Measurements from ENCODE around the gene GON7.
"Not testable (repeated sequence)": the region's sequence is repeated elsewhere in the genome, so short reads cannot be mapped to it uniquely, and the experiment has no call there.

GON7 gene, protein sequence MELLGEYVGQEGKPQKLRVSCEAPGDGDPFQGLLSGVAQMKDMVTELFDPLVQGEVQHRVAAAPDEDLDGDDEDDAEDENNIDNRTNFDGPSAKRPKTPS

DNA sequence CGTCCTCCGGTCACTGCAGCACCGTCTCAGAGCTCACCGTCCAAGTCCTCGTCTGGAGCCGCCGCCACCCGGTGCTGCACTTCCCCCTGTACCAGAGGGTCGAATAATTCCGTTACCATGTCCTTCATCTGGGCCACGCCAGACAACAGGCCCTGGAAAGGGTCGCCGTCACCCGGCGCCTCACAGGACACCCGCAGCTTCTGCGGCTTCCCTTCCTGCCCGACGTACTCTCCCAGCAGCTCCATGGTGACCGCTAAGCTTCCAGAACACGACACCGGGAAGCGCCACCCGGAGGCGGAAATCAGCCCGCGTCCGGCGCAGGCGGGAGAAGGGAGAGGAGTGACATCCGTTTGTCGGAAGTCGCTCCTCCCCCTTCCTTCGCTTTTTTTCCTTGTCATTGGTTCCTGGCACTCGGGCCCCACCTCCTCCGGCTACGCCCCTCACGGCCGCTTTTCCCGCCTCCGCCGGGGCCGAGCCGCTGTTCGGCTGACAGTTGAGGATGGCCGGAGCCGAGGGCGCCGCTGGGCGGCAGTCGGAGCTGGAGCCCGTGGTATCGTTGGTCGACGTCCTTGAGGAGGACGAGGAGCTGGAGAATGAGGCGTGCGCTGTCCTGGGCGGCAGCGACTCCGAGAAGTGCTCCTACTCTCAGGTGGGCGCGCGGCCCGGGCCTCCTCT is at the start of gene GON7, which contains the start of gene UBR7:
Gene GON7, minus strand, starts transcription at position 273 of the 675 bp plus-strand sequence. Its CDS starts 28 bp downstream, at position 245.
Gene UBR7, plus strand, starts transcription at position 464 of the 675 bp plus-strand sequence. Its CDS starts 36 bp downstream, at position 500.
- peak; percentile 71 for DNase-seq (ENCODE audit: low read depth)

- DNase-seq (ENCODE audit: low read depth): no peak
Measured at GRCh38 chr14:93249128-93249831, 42.4 kb upstream of the GON7 start.

- no peak for DNase-seq (ENCODE audit: low read depth)
Measured at GRCh38 chr14:93246534-93246933, 39.7 kb upstream of the GON7 start.

GRCh38 chr14:93245764-93246420 is 39.0 kb upstream of the GON7 start:
- no peak for DNase-seq (ENCODE audit: low read depth)

DNA sequence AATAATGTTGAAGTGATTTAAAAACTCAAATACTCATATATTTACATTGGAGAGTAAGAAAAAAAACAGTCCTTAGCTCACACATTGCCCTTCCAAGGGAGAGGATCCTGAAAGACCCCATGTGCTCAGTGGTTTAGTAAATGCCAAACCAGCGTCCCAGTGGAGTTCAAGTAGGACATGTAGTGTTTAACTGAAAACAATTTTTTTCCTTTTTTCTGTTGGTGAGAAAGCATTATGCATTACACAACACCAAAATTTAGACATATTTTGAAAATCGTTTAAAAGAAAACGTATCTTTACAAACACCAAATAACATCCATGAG is 33.8 kb upstream of the GON7 start:
- no peak for DNase-seq (ENCODE audit: low read depth)

GRCh38 chr14:93239869-93240677 is 33.2 kb upstream of the GON7 start:
- DNase-seq (ENCODE audit: low read depth): no peak

DNA sequence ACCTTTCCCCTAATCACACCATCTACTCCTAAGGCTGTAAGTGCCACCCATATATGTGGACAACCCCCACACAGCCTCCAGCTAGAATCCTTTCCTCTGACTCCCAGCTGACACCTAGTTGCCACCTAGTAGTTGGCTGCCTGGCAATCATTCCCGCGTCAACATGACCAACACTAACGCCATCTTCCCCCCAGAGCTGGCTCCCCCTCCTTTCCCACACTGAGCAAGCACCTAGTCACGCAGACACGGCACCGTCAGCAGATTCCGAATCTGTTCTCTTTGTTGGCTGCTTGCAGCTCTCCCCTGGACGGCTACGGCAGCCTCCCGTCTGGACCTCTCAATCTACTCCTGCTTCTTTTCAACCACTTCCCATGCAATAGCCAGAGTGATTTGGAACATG is 27.9 kb upstream of the GON7 start:
- no peak for DNase-seq (ENCODE audit: low read depth)

GRCh38 chr14:93233078-93233477 is 26.2 kb upstream of the GON7 start:
- DNase-seq (ENCODE audit: low read depth): not testable (repeated sequence)

DNA sequence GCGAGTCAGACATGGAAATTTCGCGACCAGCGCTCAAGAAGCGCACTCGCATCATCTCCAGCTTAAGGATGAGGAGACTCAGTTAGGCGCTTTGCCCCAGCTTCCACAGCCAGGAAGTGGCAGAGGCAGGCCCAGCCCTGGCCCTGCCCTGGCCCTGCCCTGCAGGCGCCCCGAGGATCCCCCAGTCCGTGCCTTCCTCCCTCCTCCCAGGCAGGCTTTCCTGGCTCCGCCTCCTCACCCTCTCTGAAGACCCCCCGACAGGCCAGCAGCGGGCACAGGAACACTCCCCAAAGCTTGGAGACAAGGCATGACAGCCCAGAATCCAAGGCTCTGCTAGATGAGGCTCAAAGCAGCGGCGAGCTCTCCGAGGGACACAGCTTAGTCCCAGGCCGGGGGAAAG is 25.3 kb upstream of the GON7 start:
- no peak for DNase-seq (ENCODE audit: low read depth)

DNA sequence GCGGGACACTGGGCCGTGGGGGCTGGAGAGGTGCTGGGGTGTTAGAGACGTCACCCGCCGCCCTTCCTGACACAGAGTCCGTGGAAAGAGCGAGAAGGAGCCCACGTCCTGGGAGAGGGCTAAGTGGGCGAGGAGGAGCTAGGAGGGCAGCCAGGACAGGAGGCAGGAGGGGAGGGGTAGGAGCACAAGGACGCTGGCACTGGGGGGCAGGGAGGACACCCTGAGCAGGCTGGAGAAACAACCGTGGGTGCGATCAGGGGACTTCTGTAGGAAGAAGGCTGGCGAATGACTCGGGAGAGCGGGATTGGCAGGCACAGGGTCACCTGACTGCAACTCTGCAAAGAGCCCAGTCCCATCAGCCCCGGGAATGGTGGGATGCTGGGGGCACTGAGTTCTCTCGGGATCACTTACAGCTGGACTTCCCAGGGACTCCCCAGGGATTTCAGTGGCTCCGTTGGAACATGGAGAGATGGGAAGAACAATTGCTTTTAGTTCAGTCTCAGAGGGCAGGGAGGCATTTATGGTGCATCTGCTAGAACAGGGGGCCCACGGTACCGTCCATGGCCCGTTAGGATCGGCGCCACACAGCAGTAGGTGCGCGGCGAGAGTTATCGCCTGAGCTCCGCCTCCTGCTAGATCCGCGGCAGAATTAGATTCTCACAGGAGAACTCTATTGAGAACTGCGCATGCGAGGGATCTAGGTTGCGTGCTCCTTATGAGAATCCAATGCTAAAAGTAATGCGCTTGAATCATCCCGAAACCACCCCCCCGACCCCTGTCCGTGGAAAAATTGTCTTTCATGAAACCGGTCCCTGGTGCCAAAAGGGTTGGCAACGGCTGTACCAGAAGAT is 24.5 kb upstream of the GON7 start:
- DNase-seq (ENCODE audit: low read depth): no peak

DNA sequence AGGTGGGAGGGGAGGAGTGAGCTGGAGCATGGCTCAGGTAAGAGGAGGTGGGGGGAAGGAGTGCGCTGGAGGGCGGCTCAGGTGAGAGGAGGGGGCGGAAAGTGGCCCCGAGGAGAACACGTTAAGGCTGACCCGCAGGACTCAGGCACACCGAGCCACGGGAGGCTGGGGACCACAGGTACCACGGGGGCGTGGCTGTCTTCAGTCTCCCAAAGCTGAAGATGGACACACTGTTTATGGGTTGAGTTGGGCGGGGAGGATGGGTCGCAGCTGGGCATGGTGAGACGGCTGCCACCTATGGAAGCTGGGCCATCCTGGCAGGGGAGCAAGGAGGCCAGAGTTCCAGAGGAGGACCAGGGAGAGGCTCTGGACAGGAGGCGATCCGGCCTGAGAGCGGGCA is 23.7 kb upstream of the GON7 start:
- no peak for DNase-seq (ENCODE audit: low read depth)

DNA sequence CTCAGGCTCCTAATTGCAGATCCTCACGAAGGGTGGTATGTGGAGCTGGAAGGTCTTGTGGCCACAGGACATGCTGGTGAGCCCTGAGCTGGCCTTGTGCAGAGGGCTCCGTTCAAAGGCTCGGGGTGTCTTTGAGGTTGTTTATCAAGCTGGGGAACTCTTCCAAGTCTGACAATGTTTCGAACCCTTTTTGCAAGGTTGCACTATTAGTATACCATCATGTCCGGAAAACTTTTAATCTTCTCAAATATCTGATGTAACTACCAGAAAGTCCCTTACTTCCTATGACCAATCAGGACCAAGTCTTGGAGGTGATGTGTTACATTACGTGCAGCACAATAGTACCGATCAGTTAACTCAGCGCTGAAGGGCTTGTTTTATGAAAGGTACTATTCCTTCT is 21.7 kb upstream of the GON7 start:
- DNase-seq (ENCODE audit: low read depth): no peak

- no peak for DNase-seq (ENCODE audit: low read depth)
Measured at GRCh38 chr14:93223565-93223964, 16.7 kb upstream of the GON7 start.

DNA sequence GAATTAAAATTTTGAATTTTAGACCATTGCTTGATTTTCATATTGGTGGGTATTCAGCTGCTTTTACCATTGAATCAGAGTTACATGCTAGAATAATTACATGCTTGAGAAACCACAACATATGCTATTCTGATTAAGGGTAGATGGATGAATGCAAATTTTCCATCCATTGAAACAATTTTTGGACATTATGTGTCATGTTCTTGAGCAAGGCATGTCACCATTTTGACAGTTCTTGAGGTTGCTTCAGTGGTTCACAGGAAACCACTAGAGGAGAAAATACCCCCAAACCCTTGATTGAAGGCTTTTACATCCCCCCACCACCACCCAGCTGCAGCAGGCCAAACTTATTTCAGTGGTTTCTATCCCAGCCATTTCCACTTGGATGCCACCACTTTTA is 13.6 kb upstream of the GON7 start:
- DNase-seq (ENCODE audit: low read depth): no peak

- DNase-seq (ENCODE audit: low read depth): no peak
Measured at GRCh38 chr14:93219103-93219726, 12.3 kb upstream of the GON7 start.

- DNase-seq (ENCODE audit: low read depth): no peak
Measured at GRCh38 chr14:93214598-93214997, 7.7 kb upstream of the GON7 start.

- no peak for DNase-seq (ENCODE audit: low read depth)
Measured at GRCh38 chr14:93212432-93212831, 5.6 kb upstream of the GON7 start.

- DNase-seq (ENCODE audit: low read depth): no peak
Measured at GRCh38 chr14:93207468-93208308, 823 bp upstream of the GON7 start.

DNA sequence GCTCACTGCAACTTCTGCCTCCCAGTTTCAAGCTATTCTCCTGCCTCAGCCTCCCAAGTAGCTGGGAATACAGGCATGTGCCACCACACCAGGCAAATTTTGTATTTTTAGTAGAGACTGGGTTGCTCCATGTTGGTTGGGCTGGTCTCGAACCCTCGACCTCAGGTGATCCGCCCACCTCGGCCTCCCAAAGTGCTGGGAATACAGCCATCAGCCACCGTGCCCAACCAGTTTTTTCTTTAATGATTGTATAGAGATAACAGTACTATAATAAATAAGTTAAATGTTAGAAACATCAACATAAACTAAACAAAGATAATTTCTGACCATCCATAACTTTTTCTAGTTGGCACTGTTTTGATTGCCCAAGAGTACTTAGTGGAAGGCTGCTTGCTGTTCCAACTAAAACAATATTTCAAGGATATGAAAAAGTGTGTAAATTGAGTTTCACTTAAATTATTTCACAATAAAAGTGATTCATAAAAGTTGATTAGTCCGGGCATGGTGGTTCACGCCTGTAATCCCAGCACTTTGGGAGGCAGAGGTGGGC is 5.6 kb downstream of the GON7 start:
- no peak for DNase-seq (ENCODE audit: low read depth)

DNA sequence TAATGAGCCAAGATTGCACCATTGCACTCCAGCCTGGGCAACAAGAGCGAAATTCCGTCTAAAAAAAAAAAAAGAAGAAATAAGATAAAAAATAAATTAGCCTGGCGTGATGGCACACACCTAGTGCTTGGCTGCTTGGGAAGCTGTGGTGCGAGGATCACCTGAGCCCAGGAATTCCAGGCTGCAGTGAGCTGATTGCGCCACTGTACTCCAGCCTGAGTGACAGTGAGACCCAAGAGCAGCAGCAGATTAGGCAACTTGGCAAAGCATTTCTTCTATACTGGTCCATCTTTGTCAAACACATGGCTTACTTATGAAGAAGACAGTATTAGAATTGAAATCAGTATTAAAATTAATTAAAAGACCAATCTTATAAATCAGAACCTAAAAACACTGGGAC is 6.3 kb downstream of the GON7 start:
- no peak for DNase-seq (ENCODE audit: low read depth)

All from stimulated activated CD8-positive, alpha-beta memory T cell treated with anti-CD3 and anti-CD28 coated beads, Interleukin-12 subunit alpha, Interleukin-12 subunit beta, amount 100 ng/mL, for 4 hours (primary cell).